HG03571 (cell line): Measurements from ENCODE around the gene LILRB3.
"Not testable (repeated sequence)": the region's sequence is repeated elsewhere in the genome, so short reads cannot be mapped to it uniquely, and the experiment has no call there.

Experiments used
- ATAC-seq: cut with Tn5 transposase; IDR thresholded peaks from one replicate; pipeline ENCODE4 v1.9.1; 2021; ENCODE audit not compliant: unreplicated experiment

LILRB3 gene

DNA sequence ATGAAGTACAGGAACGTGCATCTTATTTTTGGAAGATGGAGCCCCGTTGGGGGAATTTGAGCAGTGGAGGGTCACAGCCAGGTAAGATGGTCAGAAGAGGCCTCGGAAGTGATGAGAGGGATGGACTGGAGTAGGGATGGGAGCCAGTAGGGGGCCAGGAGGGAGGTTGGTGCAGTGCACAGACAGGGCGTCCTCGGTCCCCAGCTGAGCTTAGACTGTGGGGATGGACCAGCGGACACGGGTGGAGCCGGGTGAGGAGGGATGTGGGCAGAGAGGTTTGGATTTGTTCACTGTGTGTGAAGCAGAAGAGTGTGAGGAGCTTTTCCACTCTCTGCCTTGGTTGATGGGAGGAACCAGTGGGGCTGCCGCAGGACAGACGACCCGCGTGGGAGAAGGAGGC is 11.6 kb downstream of the LILRB3 start:
- ATAC-seq = no peak

DNA sequence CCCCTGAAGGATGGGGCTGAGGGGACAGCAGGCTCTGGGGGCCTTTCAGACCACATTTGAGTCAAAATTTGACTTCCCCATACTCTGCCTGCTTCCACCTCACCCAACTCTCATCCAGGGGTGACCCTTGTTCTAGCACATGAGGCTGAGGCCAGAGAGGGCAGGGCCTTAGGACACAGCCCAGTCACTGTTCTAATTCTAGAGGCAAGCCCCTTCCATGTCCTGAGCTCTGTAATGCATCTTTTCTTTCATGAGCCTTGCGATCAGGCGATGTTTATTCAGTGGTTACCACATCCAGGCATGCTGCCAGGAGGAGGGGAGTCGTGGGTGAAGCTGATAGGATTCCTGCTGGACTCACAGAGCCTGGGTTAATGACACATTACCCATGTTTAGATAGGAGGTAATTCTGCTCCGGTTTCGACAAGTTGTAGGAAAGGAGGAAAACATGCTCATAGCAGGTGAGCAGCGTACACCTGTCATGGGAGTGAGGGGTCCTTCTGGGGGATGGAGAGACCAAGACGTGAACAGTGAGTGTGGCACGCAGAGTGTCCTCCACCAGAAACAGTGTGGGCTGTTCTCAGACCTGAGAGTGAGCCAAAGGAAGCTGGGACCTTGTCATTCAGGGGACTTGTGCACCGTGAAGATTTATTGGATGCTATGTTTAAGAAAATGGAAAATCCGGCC is 12.9 kb downstream of the LILRB3 start:
- ATAC-seq = no peak

DNA sequence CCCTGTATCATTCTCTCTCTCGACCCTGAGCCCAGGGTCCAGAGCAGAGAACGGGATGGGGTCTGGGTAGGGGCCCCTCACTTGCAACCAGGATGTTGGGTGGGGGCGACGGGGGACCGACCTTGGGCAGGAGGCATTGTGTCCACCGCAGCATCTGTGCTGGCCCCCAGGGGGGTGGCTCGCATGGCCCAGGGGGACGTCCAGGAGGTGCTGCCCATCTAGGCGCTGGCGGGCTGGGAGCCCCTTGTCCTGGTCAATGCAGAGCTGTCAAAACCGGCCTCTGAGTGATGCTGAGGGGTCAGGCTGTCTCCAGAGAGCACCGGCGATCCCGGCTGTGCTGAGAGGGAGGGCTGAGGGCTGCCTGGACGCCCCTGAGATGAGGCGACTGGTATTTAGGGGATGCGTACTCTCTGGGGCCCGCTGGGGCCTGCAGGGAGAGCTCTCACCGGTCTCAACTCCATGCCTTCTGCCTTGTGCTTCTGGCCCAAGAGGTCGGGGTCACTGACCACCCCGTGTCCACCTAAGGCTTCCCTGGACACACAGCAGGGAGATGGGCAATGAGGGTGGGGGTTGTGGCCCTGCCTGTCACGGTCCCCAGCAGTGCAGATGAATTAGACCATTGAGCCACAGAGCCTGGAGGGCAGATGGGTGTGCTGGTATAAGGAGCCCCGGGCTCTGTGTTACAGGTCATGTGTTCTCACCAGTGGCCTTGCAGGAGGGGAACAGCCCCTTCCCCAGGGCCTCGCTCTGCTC is 13.6 kb downstream of the LILRB3 start:
- no peak for ATAC-seq

DNA sequence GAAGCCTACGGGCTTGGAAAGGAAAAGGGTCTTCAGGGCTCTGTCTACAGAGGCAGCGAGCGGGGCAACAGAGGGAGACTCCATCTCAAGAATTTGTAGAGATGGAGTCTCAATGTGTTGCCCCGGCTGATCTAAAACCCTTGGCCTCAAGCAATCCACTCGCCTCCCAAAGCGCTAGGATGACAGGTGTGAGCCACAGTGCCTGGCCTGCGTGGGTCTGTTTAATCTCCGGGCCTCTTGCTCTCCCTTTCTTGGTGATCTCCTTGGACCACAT is 14.1 kb downstream of the LILRB3 start:
- no peak for ATAC-seq

DNA sequence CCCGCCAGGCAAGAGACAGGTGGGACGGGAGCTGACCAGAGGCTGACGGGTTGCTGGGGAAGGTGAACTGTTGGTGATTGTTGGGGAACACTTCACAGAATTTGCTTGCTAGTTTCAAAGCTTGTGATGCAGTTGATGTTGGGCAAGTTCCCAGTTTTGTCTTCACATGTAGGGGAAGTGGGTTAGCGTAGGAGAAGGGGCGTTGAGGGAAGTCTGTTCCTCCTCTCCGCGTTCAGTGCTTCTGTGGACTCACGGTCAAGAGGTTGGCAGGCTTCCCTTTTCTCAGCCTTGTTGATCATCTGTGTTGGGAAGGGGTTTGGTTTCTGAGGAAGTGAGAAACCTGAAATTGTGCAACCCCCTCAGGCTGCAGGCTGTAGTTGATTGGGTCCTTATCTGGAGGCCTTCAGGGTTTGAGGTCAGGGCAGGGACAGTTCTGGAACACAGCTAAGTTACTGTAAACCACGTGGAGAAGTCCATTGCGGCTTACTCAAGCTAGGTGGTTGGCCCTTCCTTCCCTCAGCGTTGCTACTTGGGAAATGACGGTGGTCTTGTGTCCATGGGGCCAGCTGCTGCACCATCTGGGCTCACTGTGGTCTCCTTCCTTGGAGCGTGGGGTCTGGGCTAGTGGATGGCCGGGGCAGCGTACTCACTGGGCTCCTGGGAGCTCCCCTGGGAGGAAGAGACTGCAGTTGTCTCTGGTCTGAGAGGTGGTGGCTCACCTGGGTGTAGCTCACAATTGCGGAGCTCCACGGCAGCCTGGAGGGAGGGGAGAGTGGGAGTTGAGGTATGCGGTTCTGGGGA is 14.6 kb downstream of the LILRB3 start:
- peak; percentile 38 for ATAC-seq

DNA sequence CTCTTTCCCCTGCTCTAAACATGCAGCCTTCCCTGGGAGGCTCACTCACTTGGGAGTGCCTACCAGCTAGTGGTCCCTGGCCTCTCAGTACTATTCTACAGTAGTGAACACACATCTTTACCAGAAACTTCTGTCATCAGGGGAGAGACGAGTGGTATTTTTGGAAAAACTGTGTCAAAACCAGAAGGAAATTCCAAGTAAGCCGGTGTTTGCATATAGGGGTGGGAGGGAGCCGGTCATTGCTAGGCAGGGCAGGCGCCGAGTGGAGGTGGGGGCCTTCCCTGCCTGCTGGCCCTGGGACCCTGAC is 15.2 kb downstream of the LILRB3 start:
- no peak for ATAC-seq

DNA sequence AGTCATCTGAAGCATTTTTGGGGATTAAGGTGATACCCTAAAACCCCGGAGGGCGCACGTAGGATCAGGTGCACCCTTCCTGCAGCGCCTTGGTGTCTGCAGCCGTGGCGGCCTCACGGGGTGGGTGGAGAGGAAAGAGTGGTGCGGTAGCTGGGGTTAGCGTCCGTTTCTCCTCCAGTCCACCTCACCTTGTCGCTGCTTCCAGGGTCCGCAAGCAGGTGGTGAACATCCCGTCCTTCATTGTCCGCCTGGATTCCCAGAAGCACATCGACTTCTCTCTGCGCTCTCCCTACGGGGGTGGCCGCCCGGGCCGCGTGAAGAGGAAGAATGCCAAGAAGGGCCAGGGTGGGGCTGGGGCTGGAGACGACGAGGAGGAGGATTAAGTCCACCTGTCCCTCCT is 15.6 kb downstream of the LILRB3 start:
- not testable (repeated sequence) for ATAC-seq

DNA sequence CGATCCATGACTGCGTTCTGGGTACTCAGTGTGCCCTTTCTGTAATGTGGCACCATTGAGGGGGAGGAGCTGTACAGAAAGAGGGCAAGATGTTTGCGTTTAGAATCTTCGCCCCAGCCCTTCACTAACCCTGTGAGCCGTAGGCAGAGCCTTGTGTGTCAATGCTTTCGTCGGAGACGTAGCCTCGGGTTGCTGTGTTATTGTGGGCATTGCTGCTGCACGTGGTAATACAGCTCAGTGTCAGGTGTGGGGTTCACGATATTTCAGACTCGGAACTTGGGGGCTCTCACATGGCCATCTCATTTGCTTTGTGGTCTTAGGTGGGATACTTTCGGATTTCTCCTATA is 16.0 kb downstream of the LILRB3 start:
- ATAC-seq = no peak

DNA sequence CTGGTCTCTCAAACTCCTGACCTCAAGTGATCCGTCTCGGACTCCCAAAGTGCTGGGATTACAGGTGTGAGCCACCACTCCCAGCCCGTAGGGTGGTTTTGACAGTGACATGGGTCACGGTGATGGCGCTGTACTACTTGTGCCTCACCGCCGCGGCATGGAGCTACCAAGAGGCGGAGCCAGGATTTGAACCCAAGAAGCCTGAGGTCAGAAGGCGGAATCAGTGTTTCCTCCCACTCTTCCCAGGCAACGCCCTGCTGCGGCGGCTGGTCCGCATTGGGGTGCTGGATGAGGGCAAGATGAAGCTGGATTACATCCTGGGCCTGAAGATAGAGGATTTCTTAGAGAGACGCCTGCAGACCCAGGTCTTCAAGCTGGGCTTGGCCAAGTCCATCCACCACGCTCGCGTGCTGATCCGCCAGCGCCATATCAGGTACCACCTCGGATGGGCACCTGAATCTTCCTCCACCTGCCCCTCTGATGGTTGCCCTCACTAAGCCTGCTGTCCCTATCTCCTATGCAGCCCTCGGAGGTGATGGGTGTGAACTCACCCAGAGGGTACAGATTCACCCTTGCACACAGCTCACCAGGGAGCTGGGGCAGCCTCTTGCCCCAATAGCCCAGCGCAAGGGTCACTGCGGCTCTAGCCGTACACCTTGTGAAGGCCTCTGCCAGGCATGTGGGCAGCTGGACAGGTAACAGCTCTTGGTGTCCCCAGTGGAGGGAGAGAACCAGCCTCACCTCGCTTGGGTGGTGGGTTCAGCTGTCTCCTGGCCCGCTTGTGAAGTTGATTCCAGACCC is 16.6 kb downstream of the LILRB3 start:
- ATAC-seq = no peak

DNA sequence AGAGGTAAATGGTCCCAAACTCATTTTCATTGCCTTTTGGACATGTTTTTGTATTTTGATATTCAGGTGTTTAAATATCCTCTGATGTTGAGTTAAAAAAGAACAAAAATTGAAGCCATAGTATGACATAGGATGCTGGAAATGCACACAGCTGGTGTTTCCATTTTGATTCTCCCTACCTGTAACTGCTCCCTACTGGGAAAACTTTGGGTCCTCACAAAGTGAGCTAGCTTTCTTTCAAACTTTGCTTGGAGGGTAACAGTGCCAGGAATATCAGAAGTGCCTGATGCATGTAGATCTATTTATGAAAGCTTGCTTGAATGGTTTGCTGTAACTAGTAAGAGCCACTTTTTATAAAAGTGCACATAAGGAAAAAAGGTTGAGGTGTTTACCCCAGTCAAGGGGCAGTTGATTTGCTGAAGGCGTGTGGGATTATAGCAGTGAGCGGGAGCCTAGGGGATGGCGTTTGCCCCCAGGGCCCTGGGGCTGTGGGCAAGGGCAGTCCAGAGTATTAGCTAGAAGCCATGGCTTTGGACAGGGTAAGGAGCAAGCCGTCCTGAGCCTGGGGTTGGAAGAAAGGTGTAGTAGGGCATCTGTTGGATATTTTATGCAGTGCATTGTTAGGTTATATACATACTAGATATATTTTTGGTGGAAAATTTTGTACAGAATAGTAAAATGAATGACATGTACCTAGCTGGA is 17.9 kb downstream of the LILRB3 start:
- no peak for ATAC-seq

DNA sequence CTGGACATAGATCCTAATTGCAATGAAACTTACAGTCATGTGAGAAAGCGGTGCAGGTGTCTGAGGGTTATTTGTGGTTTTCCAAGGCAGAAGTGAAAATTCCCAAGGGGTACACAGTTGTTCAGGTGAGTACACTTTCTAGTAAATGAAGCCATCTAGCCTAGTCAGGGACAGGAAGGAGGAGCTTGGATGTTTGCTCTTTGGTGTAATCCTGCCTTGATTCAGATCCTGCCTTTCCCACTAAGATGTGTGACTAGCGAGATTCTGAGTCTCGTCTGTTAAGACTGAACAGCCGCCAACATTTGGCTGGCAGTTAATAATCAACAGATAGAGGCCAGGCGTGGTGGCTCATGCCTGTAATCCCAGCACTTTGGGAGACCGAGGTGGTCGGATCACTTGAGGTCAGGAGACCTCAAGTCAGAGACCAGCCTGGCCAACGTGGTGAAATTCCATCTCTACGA is 19.6 kb downstream of the LILRB3 start:
- ATAC-seq = no peak

DNA sequence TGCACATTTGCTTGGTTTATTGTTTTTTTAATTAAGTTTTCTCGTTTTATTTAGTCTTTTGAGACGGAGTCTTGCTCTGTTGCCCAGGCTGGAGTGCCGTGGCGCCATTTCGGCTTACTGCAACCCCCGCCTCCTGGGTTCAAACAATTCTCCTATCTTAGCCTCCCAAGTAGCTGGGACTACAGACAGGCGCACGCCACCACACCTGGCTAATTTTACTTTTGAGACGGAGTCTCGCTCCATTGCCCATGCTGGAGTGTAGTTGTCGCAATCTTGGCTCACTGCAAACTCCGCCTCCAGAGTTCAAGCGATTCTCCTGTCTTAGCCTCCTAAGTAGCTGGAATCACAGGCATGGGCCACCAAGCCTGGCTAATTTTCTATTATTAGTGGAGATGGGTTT is 20.8 kb downstream of the LILRB3 start:
- no peak for ATAC-seq

DNA sequence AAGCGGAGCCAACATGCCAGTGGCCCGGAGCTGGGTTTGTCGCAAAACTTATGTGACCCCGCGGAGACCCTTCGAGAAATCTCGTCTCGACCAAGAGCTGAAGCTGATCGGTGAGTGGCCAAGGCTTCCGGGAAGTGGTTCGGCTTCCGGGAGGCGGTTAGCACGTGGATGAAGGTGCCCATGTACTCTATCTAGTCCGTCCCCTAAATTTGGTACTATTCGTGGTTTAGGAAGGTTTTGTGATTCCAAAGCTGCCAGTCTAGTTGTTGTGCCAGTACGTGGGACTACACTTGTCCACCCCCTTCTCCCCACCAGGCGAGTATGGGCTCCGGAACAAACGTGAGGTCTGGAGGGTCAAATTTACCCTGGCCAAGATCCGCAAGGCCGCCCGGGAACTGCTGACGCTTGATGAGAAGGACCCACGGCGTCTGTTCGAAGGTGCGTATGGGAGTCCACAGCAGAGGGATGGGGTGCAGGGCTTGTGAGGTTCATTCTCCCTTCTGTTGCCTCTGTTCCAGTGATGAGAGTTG is 21.6 kb downstream of the LILRB3 start:
- ATAC-seq = no peak

DNA sequence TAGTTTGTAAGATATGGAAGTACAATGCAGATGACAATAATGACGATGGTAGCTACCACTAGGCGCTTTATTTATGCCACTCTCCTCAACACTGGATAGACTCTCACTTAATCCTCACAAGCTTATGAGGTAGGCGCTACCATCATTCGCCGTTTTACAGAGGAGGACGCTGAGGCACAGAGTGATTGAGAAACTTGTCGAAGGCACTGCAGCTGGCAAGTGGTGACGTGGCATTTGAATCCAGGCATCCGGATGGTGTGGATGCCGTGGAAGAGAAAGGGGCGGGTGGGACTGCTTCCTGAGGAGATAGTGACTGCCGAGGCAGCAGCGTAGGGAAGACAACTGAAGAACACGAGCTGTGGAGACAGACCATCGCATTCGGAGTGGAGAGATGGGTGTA is 23.4 kb downstream of the LILRB3 start:
- no peak for ATAC-seq

DNA sequence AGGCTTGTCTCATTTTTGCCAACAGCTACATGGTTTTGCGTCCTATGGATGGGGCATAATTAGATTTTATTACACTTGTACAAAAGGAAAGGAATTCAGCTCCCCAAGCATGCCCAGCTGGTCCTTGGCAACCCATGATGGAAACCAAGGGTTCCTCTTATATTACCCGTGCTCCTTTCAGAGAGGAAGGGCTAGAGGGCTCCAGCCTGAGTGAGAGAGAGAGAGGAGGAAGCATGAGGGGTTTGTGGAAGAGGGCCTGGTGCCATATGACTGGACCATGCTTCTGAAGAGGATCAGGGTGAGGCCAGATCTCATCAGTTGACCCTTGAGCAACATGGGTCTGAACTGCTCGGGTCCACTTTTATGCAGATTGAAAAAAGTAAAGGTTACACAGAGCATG is 25.7 kb downstream of the LILRB3 start:
- no peak for ATAC-seq

DNA sequence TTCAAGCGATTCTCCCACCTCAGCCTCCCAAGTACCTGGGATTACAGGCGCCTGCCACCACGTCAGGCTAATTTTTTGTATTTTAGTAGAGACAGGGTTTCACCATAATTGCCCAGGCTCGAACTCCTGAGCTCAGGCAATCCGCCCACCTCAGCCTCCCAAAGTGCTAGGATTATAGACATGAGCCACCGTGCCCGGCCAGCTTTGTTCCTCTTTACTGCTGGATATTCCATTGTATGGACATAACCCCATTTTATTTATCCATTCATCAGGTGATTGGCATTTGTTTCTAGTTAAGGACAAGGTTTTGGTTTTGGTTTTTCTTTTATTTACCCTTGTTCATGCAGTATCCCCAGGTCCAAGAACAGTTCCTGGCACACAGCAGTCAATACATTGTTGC is 26.3 kb downstream of the LILRB3 start:
- no peak for ATAC-seq

DNA sequence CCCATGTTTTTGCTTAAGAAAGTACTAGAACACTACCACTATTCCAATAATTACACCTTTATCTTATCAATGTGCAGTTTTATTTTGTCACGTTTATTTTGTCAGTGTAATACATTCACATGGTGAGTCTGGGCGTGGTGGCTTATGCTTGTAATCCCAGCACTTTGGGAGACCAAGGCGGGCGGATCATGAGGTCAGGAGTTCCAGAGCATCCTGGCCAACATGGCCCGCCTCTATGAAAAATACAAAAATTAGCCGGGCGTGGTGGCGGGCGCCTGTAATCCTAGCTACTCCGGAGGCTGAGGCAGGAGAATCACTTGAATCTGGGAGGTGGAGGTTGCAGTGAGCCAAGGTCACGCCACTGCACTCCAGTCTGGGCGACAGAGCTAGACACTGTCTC is 28.3 kb downstream of the LILRB3 start:
- ATAC-seq = not testable (repeated sequence)

DNA sequence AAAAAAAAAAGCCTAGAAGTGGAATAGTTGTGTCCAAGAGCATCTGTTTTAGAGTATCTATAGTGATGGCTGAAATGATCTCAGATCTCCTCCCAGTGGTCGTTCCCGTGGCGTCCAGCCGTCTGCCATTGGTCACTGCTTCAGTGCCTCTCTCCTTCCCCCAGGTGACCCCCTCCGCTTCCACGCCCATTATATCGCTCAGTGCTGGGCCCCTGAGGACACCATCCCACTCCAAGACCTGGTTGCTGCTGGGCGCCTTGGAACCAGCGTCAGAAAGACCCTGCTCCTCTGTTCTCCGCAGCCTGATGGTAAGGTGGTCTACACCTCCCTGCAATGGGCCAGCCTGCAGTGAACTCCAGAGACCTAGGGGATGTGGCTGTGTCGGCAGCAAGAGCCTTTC is 29.8 kb downstream of the LILRB3 start:
- ATAC-seq = no peak

DNA sequence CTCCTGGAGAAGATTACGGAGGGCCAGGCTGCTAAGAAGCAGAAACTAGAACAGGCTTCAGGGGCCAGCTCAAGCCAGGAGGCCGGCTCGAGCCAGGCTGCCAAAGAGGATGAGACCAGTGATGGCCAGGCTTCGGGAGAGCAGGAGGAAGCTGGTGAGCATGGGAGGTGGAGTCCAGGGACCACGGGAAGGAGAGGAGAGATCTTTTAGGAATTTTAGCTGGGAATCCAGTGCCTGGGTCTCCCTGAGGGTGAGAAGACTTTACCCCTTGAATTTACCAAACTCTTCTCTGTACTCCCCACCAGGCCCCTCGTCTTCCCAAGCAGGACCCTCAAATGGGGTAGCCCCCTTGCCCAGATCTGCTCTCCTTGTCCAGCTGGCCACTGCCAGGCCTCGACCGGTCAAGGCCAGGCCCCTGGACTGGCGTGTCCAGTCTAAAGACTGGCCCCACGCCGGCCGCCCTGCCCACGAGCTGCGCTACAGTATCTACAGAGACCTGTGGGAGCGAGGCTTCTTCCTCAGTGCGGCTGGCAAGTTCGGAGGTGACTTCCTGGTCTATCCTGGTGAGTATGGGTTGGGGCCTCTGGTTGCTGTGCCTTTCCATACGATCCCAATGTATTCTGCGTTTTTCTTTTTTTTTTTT is 30.9 kb downstream of the LILRB3 start:
- ATAC-seq = no peak
